ENCODE results near the gene GNAO1.

GRCh38 chr16:56143666-56144065 lies 47.6 kb upstream of the GNAO1 start:
- TF ChIP-seq CTCF (IDR thresholded peaks at IDR 0.05; ENCODE audit: low read length) (no peak), EZH2 (optimal IDR thresholded peaks at IDR 0.05; ENCODE audit: low read depth, low read length) (no peak)

All from MM.1S (cell line).